Prostate gland (tissue), 2 donors: ENCODE measurements around the gene DLGAP1. TPM values are rescaled to one million over a fixed set of nuclear protein-coding genes. Genes with fewer than 3 reads are reported as not detected.

Source experiments
- DNase-seq: peaks from one replicate; pipeline ENCODE4 v3.0.0-alpha.2; 2019; ENCODE audit warnings: low spot score
- H3K27ac ChIP-seq, 2 donors: fragments of 200-600 bp; sonication (generic); 2 replicates each; pipeline ENCODE4 v1.5.1; 2017 to 2019
- H3K27me3 ChIP-seq: fragments of 200-600 bp; sonication (generic); replicated peaks from 2 replicates; pipeline ENCODE4 v1.5.1; 2019; ENCODE audit not compliant: insufficient read depth
- H3K36me3 ChIP-seq, 2 donors: fragments of 200-600 bp; sonication (generic); 1 replicate in 1 of 2; 2 replicates in 1 of 2; pipeline versions ENCODE4 v1.5.1 to v1.8.1; 2017 to 2019
- H3K4me1 ChIP-seq: fragments of 200-600 bp; sonication (generic); replicated peaks from 2 replicates; pipeline ENCODE4 v1.5.1; 2019
- H3K4me3 ChIP-seq, 2 donors: fragments of 200-600 bp; sonication (generic); 2 replicates each; pipeline ENCODE4 v1.5.1; 2017 to 2019
- H3K9me3 ChIP-seq: fragments of 200-600 bp; sonication (generic); 2 replicates; pipeline ENCODE4 v1.5.1; 2017
- POLR2A ChIP-seq: fragments of 450-650 bp; IDR thresholded peaks from one replicate; pipeline ENCODE4 v1.6.1; 2016; ENCODE audit warnings: antibody characterized with exemption, mild to moderate bottlenecking
- POLR2AphosphoS5 ChIP-seq: sonication (generic); formaldehyde crosslinking; IDR thresholded peaks from one replicate; pipeline ENCODE4 v1.6.1; 2017; ENCODE audit warnings: antibody characterized with exemption
- WGBS: methylation state at CpG from one replicate; pipeline ENCODE4 v1.1.5; 2018; 5-methylcytosine and 5-hydroxymethylcytosine counted together
- intact Hi-C: fragments of 100-400 bp; cut with DNase I; formaldehyde crosslinking; loops from one replicate; pipeline ENCODE4 v1.14.2; 2022
- total RNA-seq, 2 donors: library from RNA; depleted of rRNA; stranded (reverse); fragments of >200 nt; gene quantifications; one replicate each; pipeline ENCODE4 v1.1.0, GENCODE V29; 2016
- TF ChIP-seq, protein P1 (sequence below), 4 experiments: fragments of 200-600 bp in 2 of 4; fragments of 450-650 bp in 2 of 4; sonication (generic) in 2 of 4; IDR thresholded peaks; 1 replicate in 3 of 4; 2 replicates in 1 of 4; pipeline ENCODE4 v1.5.1; 2016 to 2019; ENCODE audit warnings: antibody characterized with exemption in 4 of 4, mild to moderate bottlenecking in 2 of 4, moderate library complexity in 2 of 4

Gene DLGAP1
- total RNA-seq, 2 donors from 2014 or later: 42.2 to 66.7 TPM

DNA sequence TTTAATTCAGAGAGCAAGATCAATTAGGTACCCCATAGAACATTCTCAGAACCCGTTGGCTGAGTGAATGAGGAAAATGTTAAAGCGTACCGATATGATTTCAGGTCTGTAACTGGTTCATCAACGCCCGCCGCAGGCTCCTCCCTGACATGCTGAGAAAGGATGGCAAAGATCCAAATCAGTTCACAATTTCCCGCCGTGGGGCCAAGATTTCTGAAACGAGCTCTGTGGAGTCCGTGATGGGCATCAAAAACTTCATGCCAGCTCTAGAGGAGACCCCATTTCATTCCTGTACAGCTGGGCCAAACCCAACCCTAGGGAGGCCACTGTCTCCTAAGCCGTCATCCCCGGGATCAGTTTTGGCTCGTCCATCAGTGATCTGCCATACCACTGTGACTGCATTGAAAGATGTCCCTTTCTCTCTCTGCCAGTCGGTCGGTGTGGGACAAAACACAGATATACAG is 997.8 kb downstream of the DLGAP1 start:
- Histone ChIP-seq H3K4me3 (peak overlapping the region in 1 of 2 donors; percentile 0), H3K27me3 (no peaks in the 10 kb centered on the region), H3K4me1 (peaks cover 28% of the 10 kb centered on the region), H3K36me3 (no peaks in the 10 kb centered on the region), H3K9me3 (no peaks in the 10 kb centered on the region), H3K27ac (peak overlapping the region; percentile 99)
- TF ChIP-seq POLR2A (no peak), POLR2AphosphoS5 (no peak)
- TF ChIP-seq, protein P1, sequence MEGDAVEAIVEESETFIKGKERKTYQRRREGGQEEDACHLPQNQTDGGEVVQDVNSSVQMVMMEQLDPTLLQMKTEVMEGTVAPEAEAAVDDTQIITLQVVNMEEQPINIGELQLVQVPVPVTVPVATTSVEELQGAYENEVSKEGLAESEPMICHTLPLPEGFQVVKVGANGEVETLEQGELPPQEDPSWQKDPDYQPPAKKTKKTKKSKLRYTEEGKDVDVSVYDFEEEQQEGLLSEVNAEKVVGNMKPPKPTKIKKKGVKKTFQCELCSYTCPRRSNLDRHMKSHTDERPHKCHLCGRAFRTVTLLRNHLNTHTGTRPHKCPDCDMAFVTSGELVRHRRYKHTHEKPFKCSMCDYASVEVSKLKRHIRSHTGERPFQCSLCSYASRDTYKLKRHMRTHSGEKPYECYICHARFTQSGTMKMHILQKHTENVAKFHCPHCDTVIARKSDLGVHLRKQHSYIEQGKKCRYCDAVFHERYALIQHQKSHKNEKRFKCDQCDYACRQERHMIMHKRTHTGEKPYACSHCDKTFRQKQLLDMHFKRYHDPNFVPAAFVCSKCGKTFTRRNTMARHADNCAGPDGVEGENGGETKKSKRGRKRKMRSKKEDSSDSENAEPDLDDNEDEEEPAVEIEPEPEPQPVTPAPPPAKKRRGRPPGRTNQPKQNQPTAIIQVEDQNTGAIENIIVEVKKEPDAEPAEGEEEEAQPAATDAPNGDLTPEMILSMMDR (IDR thresholded peaks at IDR 0.05): no peak
- 52% methylated on average over 15 of the region's 15 CpGs for WGBS
- intact Hi-C loops: no loop called here
- DNase-seq: no peak

DNA sequence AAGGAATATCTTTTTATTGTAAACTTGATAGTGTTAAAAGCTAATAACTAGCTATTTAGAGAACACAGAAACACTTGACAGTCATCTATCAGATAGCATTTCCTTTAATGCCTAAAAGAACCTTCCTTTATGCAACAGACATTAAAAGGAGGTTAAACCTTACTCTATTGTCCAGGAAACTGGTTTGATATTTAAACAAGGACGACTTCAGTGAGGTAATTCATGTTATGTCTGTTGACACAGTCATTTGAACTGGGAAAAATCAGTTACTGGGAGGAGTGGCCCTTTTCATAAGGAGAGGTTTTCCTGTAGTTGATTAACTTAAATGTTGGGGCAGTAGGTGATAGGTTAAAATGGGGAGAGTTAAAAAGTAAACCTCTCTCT is 998.4 kb downstream of the DLGAP1 start:
- Histone ChIP-seq H3K4me3 (peak overlapping the region in 1 of 2 donors; percentile 0), H3K27ac (peak overlapping the region; percentile 99), H3K9me3 (no peaks in the 10 kb centered on the region), H3K4me1 (peaks cover 28% of the 10 kb centered on the region), H3K27me3 (no peaks in the 10 kb centered on the region), H3K36me3 (no peaks in the 10 kb centered on the region)
- no peak for DNase-seq
- no peak for TF ChIP-seq POLR2A
- TF ChIP-seq POLR2AphosphoS5: peak; percentile 50
- 13% methylated on average over 1 of the region's 1 CpG for WGBS
- intact Hi-C loops: no loop called here

DNA sequence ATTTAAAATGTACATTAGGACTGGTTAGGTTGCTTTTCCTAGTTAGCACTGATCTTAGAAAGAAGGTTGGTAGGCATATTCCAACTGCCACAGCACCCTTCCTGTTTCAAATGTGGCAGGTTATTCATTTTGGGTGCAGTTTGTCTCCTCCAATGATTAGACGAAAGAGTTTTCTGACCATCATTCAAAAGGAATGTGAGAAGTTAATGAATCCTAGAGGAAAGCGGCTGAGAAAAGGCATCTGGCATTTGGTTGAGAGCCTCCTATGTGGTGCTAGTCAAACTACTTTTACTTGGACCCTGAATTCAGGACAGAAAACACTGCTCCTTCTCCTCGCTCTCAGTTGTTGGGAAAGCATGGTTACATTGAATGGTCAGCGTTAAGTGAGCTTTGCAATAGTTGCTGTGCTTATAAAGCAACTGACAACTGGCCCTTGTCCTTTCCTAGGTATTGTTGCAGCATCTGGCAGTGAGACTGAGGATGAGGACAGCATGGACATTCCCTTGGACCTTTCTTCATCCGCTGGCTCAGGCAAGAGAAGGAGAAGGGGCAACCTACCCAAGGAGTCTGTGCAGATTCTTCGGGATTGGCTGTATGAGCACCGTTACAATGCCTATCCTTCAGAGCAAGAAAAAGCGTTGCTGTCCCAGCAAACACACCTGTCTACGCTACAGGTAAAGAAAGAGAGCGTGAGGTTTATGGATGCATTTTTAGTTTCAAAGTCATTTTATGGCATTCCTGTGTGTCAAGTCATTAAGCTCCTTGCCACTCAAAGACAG is 999.0 kb downstream of the DLGAP1 start:
- TF ChIP-seq, protein P1 (IDR thresholded peaks at IDR 0.05): no peak
- TF ChIP-seq POLR2AphosphoS5 (peak; percentile 41), POLR2A (no peak)
- H3K9me3 ChIP-seq: no peaks in the 10 kb centered on the region
- WGBS: 40% methylated on average over 10 of the region's 10 CpGs
- H3K27ac ChIP-seq: peak overlapping the region; percentile 99
- no peaks in the 10 kb centered on the region for H3K27me3 ChIP-seq
- intact Hi-C loops: no loop called here
- no peak for DNase-seq
- no peaks in the 10 kb centered on the region for H3K36me3 ChIP-seq
- H3K4me1 ChIP-seq: peaks cover 28% of the 10 kb centered on the region
- H3K4me3 ChIP-seq: peak overlapping the region in 1 of 2 donors; percentile 0

DNA sequence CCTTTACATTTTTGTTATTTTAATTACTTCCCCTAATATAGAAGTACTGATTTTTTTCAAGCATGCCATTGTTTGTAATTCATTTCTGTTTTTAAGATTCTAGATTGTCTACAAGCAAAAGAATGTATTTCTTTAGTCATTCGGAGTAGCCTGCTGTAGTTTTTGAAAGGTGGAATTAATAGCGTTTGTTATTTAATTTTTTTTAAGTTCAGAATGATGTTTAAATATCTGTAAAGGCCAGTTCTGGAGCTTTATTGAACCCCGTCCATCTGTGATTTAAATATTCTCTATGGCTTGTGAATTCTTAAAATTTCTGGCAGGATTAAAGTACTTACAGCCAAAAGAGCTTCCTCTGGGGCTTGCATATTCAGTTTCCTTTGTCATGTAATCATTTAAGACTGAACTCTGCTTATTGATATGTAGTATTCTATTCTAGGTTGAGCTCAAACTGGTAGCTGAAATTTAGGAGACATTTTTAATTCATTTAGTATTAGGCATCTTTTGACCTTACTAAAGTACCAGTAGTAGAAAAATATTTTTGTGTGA is 999.9 kb downstream of the DLGAP1 start:
- Histone ChIP-seq H3K27ac (peak overlapping the region; percentile 99), H3K36me3 (no peaks in the 10 kb centered on the region), H3K4me1 (peaks cover 28% of the 10 kb centered on the region), H3K27me3 (no peaks in the 10 kb centered on the region), H3K9me3 (no peaks in the 10 kb centered on the region), H3K4me3 (peak overlapping the region; percentile 7 to 91)
- intact Hi-C loops: no loop called here
- no peak for DNase-seq
- no peak for TF ChIP-seq POLR2AphosphoS5
- 27% methylated on average over 3 of the region's 3 CpGs for WGBS

DNA sequence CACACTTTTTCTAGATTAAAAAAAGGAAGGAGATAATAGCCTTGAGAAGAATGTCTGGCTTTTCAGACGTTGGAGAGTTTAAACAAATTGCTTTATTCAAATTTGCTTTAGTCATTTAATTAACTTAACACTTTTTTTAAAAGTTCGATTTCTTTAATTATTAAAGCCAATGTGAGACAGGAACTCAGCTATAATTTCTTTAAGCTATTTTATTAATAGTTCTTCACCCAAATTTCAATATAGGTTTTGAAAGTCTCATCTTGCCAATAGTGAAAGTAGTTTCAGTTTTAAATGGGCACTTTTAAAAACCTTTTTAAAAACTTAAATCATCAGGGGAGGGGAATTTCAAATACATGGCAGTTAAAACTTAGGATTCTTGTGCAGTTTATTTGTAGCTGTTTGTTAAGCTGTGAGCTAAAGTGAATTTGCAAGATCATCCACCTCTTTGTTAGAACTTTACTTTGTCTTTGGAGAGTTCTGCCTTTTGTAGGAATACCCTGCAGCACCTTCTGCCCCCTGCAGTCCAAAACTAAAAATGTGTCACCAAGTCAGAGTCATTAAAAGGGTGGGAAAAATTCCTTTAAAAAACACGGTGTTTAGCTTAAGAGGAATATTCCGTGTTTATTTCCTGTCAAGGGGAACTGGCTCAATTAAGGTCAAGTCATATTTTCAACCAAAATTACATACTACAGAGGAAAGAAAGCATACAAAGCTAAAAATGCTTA is 1000.6 kb downstream of the DLGAP1 start:
- Histone ChIP-seq H3K36me3 (no peaks in the 10 kb centered on the region), H3K4me1 (peaks cover 25% of the 10 kb centered on the region), H3K9me3 (no peaks in the 10 kb centered on the region), H3K27ac (peak overlapping the region; percentile 99), H3K27me3 (no peaks in the 10 kb centered on the region), H3K4me3 (peak overlapping the region; percentile 67 to 91)
- peak; percentile 47 for DNase-seq
- intact Hi-C loops: loop anchor here (5.0 kb wide), 1 partner anchor 172 kb away; no protein-coding TSS in a partner anchor
- TF ChIP-seq, protein P1 (IDR thresholded peaks at IDR 0.05): peak; percentile 25 to 80 (median 70)
- no peak for TF ChIP-seq POLR2A
- peak; percentile 60 for TF ChIP-seq POLR2AphosphoS5
- 0% methylated on average over 4 of the region's 4 CpGs for WGBS
